Stimulated activated CD4-positive, alpha-beta T cell treated with anti-CD3 and anti-CD28 coated beads, Interleukin-1b, Interleukin-23, amount 100 ng/mL, for 24 hours (primary cell): ENCODE data around the gene FOXK2.

Experiments
- DNase-seq, 4 experiments: peaks; one replicate each; pipeline ENCODE4 v3.0.0-alpha.2; 2020; ENCODE audit warnings: low read depth in 4 of 4, low spot score in 1 of 4

FOXK2 gene

DNA sequence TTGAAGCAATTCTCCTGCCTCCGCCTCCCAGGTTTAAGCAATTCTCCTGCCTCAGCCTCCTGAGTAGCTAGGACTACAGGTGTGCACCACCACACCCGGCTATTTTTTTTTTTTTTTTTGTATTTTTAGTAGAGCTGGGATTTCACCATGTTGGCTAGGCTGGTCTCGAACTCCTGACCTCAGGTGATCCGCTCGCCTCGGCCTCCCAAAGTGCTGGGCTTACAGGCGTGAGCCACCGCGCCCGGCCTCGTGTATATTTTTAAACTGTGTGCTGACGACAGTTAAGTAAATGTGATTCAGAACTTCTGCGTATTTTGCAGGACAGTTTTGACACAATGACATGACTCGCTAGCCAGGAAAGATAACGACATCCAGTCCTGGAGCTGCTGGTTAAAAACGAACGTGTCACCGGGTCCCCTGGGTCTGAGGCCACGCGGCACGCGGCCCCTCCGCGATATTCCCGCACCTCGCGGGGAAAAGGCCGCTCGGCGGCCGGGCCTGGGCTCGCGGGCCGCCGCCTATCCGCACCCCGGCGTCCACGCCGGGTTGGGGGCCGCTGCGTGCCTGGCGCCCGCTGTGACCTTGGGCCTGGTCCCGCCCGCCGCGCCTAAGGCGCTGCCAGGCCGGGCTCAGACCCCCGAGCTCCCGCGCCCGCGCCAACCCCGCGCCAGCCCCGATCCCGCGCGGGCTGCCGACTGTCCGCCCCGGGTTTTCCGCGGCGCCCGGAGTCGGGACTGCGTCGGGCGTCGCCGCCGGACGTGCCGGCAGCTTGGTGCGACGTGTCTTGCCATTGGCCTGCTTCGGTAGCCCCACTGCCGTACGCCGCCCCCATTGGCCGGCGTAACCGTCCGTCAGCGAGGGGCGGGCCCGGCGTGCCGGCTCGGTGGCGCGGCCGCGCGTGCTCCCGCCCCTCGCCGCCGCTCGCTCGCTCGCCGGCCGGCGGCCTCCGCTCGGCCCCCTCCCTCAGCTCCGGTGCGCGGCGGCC lies at the start of gene FOXK2:
Gene FOXK2, plus strand, starts transcription at position 907 of the 985 bp plus-strand sequence. CDS start 157 bp downstream, outside the sequence.
- DNase-seq = peak; percentile 77 to 90 (median 88)

DNA sequence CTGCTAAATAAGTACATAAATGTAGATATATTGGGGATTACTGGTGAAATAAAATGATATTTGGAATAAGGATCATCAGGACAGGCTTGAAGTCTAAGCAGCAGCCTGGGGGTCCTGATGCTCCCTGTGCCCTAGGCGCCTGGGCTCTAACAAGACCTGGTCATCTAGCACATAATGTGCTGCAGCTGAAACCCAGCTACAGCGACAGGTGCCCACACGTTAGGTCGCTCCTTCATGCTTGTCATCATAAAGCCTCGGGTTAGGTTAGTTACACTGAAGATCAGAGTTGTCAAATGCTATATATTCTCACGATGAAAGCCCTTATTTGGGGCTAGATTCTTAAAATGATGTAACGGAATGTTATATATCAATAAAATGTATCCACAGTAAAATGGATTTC lies 49.5 kb upstream of the FOXK2 start:
- no peak for DNase-seq

DNA sequence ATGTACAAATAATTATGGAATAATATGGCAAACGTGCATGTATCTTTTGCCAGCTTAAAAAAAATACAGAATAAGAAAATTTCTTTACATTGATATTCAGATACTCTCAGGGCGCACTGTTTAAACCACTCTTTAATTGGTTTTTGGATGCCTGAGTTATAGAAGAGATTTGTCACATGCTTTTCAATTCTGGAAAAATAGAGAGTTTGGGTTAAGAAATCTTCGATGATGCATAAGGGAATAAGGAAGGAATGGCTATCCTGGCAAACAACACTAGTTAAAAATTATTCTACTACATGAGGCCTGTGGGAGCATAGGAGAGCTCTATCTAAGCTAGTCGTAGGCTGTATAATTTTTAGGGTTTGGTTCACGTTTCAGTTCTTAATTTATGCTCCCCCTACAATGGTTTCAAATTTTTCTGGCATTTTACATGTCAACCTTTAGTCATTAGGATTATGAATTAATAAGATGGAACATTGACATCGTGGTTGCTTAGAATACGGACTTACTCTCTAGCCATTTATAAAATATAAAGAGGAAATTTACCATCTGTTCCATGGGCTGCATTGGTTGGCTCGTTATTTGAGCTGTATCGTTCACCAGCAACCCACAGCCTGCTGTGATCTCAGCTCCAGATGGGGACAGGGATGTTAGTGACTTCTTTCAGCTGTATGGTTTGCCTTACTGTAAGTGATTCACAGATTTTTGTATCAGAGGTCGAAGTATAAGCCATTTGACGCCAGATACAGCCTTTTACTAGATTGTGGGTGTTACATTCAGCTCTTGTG lies 45.1 kb upstream of the FOXK2 start:
- no peak for DNase-seq

DNA sequence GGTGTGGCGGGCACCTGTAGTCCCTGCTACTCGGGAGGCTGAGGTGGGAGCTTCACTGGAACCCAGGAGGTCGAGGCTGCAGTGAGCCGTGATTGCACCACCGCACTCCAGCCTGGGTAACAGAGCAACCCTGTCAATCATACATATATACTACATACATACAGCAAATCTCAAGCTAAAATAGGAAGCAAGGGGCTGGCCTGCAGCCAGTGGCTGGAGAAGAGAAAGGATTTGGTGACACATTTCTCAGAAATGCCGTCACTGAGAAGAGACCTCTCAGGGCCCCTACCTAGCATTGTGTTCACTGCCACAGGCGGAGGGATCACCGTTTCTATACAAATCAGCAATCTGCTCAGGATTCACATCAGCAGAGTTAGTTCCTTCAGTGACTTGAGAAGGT lies 44.1 kb upstream of the FOXK2 start:
- no peak for DNase-seq

DNA sequence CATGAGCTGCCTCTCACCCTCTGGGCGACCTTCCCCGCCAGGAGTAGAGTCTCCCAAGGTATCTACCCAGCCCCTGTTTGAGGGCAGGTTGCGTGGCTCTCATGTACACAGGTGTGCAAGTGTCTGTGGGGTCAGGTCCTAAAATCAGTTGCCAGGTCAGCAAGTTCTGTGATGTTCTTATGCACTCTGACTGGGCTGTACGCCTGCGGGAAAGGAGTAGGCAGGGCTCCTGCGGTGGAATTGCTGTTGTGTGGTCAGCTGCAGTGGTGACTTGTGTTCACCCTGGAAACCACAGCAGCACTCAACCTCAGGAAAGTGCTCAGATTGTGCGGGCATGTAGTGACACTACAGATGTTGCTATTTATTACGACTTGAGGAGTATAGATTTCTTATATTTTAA lies 41.6 kb upstream of the FOXK2 start:
- no peak for DNase-seq

- DNase-seq = no peak
Observed at GRCh38 chr17:82479602-82480001, 39.9 kb upstream of the FOXK2 start.

DNA sequence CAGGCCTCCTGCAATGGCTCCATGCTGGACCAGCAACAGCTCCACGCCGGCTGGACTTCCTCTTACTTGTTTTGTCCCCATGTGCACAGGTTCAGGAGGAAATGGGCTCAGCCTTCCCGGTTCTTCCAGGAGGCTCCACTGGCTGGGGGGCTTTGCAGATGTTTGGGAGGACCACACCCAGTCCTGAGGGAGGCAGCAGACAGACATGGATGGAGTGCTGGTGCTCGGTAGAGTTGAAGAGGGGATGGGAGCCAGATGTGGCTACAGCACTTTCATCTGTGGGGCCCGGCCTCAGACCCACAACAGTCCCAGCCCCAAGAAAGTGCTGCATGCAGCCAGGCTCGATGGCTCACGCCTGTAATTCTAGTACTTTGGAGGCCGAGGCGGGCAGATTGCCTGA lies 39.2 kb upstream of the FOXK2 start:
- no peak for DNase-seq

- DNase-seq = no peak
Observed at GRCh38 chr17:82483204-82483660, 36.3 kb upstream of the FOXK2 start.

GRCh38 chr17:82483836-82484235 lies 35.7 kb upstream of the FOXK2 start:
- DNase-seq = no peak

DNA sequence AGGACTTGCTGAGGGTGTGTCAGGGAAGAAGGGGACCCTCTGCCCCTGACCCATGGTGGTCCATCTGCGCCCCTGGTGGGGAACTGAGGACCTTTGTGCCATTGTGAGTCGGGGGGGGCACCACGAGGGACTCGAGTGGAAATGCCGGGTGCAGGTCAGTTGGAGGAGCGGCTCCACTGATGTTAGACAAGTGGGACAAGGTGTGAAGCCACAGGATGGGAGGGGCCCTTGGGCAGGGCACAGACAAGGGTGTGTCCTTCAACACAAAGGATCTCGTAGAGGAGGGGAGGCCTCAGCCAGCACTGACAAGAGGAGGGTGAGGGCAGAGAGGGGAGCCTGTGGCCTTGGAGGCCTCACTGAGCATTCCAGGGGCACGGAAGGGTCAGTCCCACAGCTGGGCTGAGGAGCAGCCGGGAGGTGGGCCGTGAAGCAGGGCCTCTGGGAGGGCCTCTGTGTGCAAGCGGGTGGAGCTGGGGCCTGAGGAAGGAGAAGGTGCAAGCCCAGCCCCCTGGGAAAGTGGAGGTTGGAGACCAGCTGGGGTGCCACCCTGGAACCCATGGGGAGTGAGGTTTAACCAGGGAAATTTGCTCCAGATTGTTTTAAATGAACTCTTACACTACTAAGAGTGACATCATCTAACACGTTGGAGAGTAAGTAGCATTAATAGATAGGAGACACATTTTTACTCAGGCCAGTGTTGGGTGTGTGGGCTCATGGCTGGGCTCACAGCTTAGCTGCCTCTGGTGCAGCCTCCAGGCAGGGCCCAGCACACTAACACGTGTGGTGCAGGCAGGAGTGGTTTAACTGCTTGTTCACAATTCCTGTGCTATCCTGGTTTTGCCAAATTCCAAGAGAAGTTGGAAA lies 33.1 kb upstream of the FOXK2 start:
- no peak for DNase-seq

DNA sequence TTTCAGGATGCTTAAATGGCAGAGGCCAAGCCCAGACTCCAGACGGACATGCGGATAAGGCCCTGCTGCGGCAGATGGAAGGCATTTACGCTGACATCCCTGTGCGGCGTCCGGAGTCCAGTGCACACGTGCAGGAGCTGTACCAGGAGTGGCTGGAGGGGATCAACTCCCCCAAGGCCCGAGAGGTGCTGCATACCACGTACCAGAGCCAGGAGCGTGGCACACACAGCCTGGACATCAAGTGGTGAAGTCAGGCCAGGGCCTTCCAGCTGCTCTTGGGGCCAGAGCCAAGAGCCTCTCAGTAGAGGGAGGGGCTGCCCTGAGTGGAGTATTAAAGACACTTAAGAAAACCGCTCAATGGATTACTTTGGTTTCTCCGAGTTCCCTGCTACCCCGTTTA lies 31.6 kb upstream of the FOXK2 start:
- DNase-seq = no peak

- DNase-seq = no peak
Observed at GRCh38 chr17:82489117-82489516, 30.4 kb upstream of the FOXK2 start.

DNA sequence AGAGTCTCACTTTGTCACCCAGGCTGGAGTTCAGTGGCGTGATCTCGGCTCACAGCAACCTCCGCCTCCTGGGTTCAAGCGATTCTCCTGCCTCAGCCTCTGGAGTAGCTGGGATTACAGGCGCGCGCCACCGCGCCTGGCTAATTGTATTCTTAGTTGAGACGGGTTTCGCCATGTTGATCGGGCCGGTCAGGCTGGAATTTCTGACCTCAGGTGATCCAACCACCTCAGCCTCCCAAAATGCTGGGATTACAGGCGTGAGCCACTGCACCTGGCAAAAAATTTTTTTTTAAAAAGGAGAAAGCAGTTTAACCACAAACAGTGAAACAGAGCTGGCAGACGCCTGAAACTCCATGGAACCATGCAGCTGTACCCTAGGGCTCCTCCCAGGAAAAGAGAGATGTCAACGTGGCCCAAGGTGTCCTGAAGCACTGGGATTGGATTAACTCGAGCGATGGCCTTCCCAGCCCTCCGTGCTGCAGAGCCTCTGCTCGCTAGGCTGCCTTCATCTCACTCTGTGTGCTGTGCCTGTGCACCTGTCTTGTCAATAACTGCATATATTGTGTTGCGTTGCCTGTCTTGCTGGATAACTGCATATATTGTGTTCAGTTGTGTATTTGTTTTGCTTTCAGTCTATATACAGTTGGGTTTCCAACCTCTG lies 29.6 kb upstream of the FOXK2 start:
- no peak for DNase-seq

DNA sequence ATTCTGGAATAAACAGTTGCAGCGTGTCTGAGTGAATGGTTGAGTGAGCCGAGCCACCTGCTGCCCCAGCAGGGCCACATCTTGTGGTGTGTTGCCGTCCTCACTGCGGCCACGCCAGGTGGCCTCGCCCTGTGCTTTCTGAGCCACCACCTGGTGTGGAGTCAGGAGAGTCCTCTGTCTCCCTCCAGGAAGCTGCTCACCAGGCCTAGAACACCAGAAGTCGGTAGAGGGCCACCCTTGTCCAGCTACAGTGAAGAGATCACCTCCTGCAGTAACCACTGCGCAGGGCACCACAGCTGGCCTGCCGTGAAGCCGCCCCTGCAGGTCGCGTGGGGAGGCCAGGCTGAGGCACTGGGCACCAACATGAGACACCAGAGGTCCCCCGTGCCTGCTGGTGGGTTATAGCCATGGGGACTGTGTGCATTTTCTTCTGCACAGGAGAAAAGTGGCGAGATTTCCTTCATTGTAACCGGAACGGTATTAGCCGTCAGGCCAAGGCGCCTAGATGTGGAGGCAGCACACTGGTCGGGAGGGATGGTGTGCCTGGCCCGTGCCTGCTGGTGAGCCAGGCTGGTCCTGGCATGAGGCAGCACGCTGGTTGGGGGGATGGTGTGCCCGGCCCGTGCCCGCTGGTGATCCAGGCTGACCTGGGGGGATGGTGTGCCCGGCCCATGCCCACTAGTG lies 28.9 kb upstream of the FOXK2 start:
- no peak for DNase-seq

DNA sequence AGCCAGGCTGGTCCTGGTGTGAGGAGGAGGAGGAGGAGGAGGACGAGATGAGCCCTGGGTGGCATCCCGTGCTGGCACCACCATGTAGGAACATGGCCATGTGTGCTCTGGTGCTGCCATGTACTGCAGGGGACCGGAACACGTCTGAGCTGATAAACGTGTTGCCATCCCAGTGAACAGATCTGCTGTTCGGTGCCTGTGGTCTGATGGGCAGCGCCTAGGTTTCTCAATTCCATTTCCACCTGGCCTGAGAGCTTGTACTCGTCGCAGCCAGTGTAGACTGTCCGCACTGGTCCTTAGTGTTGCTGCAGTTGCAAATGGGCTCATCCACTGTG lies 28.4 kb upstream of the FOXK2 start:
- no peak for DNase-seq

GRCh38 chr17:82491533-82491932 lies 28.0 kb upstream of the FOXK2 start:
- DNase-seq = no peak

GRCh38 chr17:82492643-82493225 lies 26.8 kb upstream of the FOXK2 start:
- DNase-seq = no peak

DNA sequence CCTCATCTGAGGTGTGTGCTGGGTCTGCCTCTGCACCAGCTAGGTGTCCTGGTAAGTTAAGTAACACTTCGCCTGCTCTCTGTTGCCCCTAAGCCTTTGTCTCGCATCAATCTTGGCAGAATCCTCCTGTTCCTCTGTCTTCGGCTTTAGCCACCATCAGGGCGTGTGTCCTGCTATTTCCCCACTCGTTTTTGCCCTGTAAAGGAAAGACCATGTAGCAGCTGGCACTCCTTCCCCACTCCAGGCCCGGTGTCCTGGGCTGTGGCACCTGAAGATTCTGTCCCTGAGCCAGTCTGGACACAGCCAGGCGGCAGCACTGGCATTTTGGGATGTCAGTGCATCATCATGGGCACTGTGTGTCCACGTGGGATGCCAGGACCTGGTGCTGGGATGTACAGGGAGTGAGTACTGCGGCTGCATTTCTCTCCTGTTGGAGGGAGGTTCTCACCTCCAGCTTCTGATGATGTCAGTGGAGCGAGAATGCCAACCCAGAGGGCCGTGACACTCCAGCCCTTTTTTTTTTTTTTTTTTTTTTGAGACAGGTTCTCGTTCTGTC lies 26.2 kb upstream of the FOXK2 start:
- no peak for DNase-seq
